HEK293T (cell line): ENCODE data around the gene DOCK3.

Source experiments
- CTCF ChIA-PET: fragments of 350-600 bp; formaldehyde crosslinking; extraction: SDS; loops from one replicate; lab custom pipeline; 2021; ENCODE audit warnings: antibody characterized with exemption, inconsistent platforms; lab: Yijun Ruan, JAX
- POLR2A ChIA-PET: fragments of 350-600 bp; formaldehyde crosslinking; extraction: SDS; loops from one replicate; lab custom pipeline; 2020; ENCODE audit warnings: antibody characterized with exemption, inconsistent platforms; lab: Yijun Ruan, JAX
- DNase-seq: peaks from one replicate; pipeline ENCODE4 v3.0.0; 2012; ENCODE audit warnings: mixed read lengths; ENCODE audit errors: extremely low spot score
- ARNT ChIP-seq: fragments of 450-650 bp; IDR thresholded peaks from 2 replicates; pipeline ENCODE4 v1.6.1; 2017; ENCODE audit warnings: mild to moderate bottlenecking
- BHLHE40 ChIP-seq: fragments of 450-650 bp; IDR thresholded peaks from 2 replicates; pipeline ENCODE4 v1.6.1; 2016; ENCODE audit warnings: mild to moderate bottlenecking, moderate library complexity, borderline replicate concordance
- CTBP1 ChIP-seq: fragments of 450-650 bp; IDR thresholded peaks from 2 replicates; pipeline ENCODE4 v1.6.1; 2016; ENCODE audit warnings: borderline replicate concordance
- ELF4 ChIP-seq: fragments of 450-650 bp; IDR thresholded peaks from 2 replicates; pipeline ENCODE4 v1.6.1; 2017; ENCODE audit warnings: antibody characterized with exemption
- FOXA1 ChIP-seq: fragments of 450-650 bp; IDR thresholded peaks from 2 replicates; pipeline ENCODE4 v1.6.1; 2016; ENCODE audit warnings: mild to moderate bottlenecking
- FOXK2 ChIP-seq: fragments of 450-650 bp; IDR thresholded peaks from 2 replicates; pipeline ENCODE4 v1.6.1; 2016; ENCODE audit warnings: mild to moderate bottlenecking
- FOXM1 ChIP-seq: fragments of 450-650 bp; IDR thresholded peaks from 2 replicates; pipeline ENCODE4 v1.6.1; 2017; ENCODE audit warnings: mild to moderate bottlenecking, borderline replicate concordance
- HDGF ChIP-seq: fragments of 450-650 bp; IDR thresholded peaks from 2 replicates; pipeline ENCODE4 v1.6.1; 2017; ENCODE audit warnings: antibody characterized with exemption, borderline replicate concordance
- L3MBTL2 ChIP-seq: fragments of 450-650 bp; conservative IDR thresholded peaks from 2 replicates; pipeline ENCODE4 v1.6.1; 2016; ENCODE audit warnings: mild to moderate bottlenecking
- LEF1 ChIP-seq: fragments of 450-650 bp; IDR thresholded peaks from 2 replicates; pipeline ENCODE4 v1.6.1; 2017; ENCODE audit warnings: mild to moderate bottlenecking, borderline replicate concordance
- NFRKB ChIP-seq: fragments of 450-650 bp; IDR thresholded peaks from 2 replicates; pipeline ENCODE4 v1.6.1; 2016; ENCODE audit warnings: mild to moderate bottlenecking, moderate library complexity
- PKNOX1 ChIP-seq: fragments of 450-650 bp; IDR thresholded peaks from 2 replicates; pipeline ENCODE4 v1.6.1; 2016
- SP1 ChIP-seq: fragments of 450-650 bp; IDR thresholded peaks from 2 replicates; pipeline ENCODE4 v1.6.1; 2017
- SUZ12 ChIP-seq: fragments of 450-650 bp; IDR thresholded peaks from 2 replicates; pipeline ENCODE4 v1.6.1; 2016; ENCODE audit warnings: mild to moderate bottlenecking
- TARDBP ChIP-seq: fragments of 450-650 bp; IDR thresholded peaks from 2 replicates; pipeline ENCODE4 v1.6.1; 2016
- ZNF384 ChIP-seq: fragments of 450-650 bp; IDR thresholded peaks from 2 replicates; pipeline ENCODE4 v1.6.1; 2016

DOCK3 gene

GRCh38 chr3:50628601-50629000 lies 46.1 kb upstream of the DOCK3 start:
- CTCF ChIA-PET = no interaction called here
- no peak for DNase-seq
- TF ChIP-seq L3MBTL2 (no peak), ELF4 (no peak), ZNF384 (no peak), SUZ12 (no peak), NFRKB (no peak), LEF1 (no peak), FOXM1 (no peak), BHLHE40 (no peak), ARNT (no peak), FOXA1 (no peak), SP1 (no peak), CTBP1 (no peak), HDGF (no peak), PKNOX1 (no peak), FOXK2 (no peak), TARDBP (no peak)
- POLR2A ChIA-PET = no interaction called here

GRCh38 chr3:50630394-50630793 lies 44.3 kb upstream of the DOCK3 start:
- ChIA-PET POLR2A (no interaction called here), CTCF (interaction anchor here (1.0 to 2.2 kb wide), 3 partner anchors 23 to 760 kb away, joined by 3 to 15 read pairs (median 5); no protein-coding TSS in a partner anchor)

GRCh38 chr3:50630877-50631276 lies 43.9 kb upstream of the DOCK3 start:
- no peak for DNase-seq
- CTCF ChIA-PET = interaction anchor here (0.6 to 2.2 kb wide), 4 partner anchors 22 to 759 kb away, joined by 3 to 15 read pairs (median 7); no protein-coding TSS in a partner anchor
- TF ChIP-seq ARNT (no peak), SUZ12 (no peak), ZNF384 (no peak), BHLHE40 (no peak), FOXM1 (no peak), L3MBTL2 (no peak), PKNOX1 (no peak), TARDBP (no peak), HDGF (no peak), NFRKB (no peak), LEF1 (no peak), ELF4 (no peak), FOXA1 (no peak), FOXK2 (no peak), SP1 (no peak), CTBP1 (no peak)
- POLR2A ChIA-PET = no interaction called here

More at GRCh38 chr3:50630394-50630793, 44.3 kb upstream of the DOCK3 start:
- DNase-seq = no peak
- TF ChIP-seq ELF4 (no peak), FOXA1 (no peak), FOXM1 (no peak), L3MBTL2 (no peak), TARDBP (no peak), CTBP1 (no peak), ARNT (no peak), LEF1 (no peak), PKNOX1 (no peak), SP1 (no peak), FOXK2 (no peak)

GRCh38 chr3:50632450-50632849 lies 42.3 kb upstream of the DOCK3 start:
- TF ChIP-seq PKNOX1 = peak; percentile 66
- no peak for TF ChIP-seq CTBP1
- no peak for TF ChIP-seq ZNF384
- TF ChIP-seq LEF1 = no peak
- no peak for TF ChIP-seq SP1
- peak; percentile 99 for TF ChIP-seq ARNT
- DNase-seq = peak; percentile 28
- CTCF ChIA-PET = interaction anchor here (0.6 to 2.4 kb wide), 4 partner anchors 16 to 757 kb away, joined by 3 to 15 read pairs (median 6); partner anchors contain the start of gene MAPKAPK3
- POLR2A ChIA-PET = interaction anchor here (0.9 kb wide), 2 partner anchors 13 to 21 kb away, joined by 3 to 4 read pairs; partner anchors contain the start of gene CISH

- CTCF ChIA-PET = interaction anchor here (0.6 to 2.4 kb wide), 3 partner anchors 17 to 61 kb away, joined by 3 to 9 read pairs (median 3); partner anchors contain the start of gene MAPKAPK3
- POLR2A ChIA-PET = interaction anchor here (0.9 kb wide), 1 partner anchor 21 kb away, joined by 3 read pairs; the partner anchor contains the start of gene CISH
- TF ChIP-seq SUZ12 = no peak
- TF ChIP-seq PKNOX1 = no peak
- TF ChIP-seq FOXA1 = no peak
- TF ChIP-seq CTBP1 = no peak
- TF ChIP-seq L3MBTL2 = no peak
- no peak for TF ChIP-seq HDGF
- TF ChIP-seq SP1 = no peak
- no peak for TF ChIP-seq ELF4
- TF ChIP-seq FOXK2 = no peak
- TF ChIP-seq FOXM1 = no peak
- TF ChIP-seq NFRKB = no peak
- no peak for TF ChIP-seq TARDBP
- DNase-seq = no peak
Measured at GRCh38 chr3:50633230-50633790, 41.4 kb upstream of the DOCK3 start.
